WI38 (cell line): ENCODE measurements around the gene C3orf62.

Source experiments
- H3K4me3 ChIP-seq: 2 replicates; pipeline ENCODE4 v1.5.1; 2011; ENCODE audit warnings: low read depth, mild to moderate bottlenecking, control low read depth, low read length
- CTCF ChIP-seq: IDR thresholded peaks from 2 replicates; pipeline ENCODE4 v1.5.1; 2012; ENCODE audit warnings: low read depth, mild to moderate bottlenecking, control low read depth, low read length

Gene C3orf62

DNA sequence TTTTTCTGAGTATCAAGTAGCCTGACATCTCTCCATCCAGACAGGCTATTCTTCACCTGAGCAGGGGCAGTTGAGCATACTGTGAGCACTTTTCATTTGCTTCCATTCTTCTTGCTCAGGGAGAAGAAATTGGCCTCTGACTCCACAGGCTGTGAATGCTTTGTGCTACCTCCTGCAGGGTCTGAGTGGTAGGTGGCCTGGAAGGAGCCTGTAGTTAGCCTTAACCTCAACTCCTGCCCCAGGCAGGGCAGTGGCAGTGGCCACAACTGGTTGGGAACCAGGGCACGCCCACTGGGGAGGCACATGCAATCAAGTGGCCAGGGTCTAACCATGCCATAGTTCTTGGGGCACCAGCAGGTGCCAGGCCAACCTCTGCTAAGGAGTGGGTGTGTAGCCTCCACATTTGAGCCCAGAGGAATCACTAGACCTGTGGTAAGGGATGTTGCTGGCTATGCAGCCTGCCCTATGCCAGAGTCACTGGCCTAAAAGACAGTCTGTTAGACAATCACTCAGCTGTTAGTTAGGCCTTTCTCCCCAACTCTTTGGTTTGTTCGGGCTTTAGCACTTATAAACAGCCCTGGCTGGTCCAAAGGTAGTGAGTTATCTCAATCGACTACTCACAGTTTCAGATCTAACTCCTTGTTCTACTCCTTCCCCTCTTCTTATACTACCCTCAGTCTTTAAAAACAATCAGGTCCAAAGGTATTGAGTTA lies 7.4 kb downstream of the C3orf62 start:
- no peak overlapping the region for H3K4me3 ChIP-seq
- TF ChIP-seq CTCF = no peak

DNA sequence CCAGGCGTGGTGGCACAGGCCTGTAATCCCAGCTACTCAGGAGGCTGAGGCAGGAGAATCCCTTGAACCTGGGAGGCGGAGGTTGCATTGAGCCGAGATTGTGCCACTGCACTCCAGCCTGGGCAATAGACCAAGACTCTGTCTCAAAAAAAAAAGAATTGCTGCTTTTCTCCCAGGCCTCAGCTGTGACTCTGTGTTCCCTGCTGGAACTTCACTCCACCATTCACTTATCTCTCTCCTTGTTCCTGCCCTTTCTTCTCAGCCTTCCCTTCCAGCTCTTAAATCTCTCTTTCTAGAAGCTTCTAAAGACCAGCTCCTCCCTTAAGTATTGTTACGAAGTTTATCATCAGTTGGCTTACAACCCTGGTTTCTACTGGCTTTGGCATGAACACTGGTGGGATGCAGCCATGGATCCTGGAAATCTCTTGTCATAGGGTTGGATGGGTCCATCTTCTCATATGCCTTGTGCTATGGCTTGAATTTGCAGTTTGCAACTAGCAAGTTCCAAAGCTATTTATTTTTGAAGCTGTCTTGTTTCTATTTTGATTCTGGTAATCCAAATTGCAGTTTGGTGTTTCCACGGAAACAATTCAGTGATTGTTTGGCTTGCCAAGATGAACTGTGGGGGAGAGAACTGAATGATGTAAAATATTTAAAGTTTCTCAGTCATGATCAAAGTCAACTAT lies 10.5 kb downstream of the C3orf62 start:
- H3K4me3 ChIP-seq = no peak overlapping the region
- TF ChIP-seq CTCF = no peak

GRCh38 chr3:49265661-49266386 lies 11.2 kb downstream of the C3orf62 start:
- no peak for TF ChIP-seq CTCF
- H3K4me3 ChIP-seq = no peak overlapping the region

GRCh38 chr3:49263159-49263889 lies 13.7 kb downstream of the C3orf62 start:
- H3K4me3 ChIP-seq = no peak overlapping the region
- TF ChIP-seq CTCF = no peak

DNA sequence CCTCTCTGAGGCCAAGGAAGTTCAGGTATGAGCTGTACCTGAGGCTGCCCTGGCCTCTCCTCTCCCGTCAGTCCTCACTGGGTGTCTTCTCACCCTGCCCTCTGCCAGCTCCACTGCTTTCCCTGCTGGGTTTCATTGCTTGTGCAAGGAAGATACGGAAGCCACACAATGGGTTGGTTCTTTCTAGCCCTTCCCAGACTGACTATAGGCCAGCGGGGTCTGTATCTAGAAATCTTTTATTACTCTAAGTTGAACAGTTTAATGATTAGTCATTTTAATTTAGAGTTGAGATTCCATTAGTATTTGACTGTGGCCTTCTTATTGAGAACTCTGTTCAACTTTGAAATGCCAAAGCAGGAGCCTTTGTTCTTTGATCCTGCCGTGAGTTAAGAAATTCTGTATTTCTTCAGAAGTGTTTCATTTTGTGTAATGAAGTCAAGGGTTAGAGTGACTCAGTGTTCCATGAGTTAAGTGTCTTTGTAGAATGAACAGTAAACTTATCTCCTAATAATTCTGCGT lies 16.2 kb downstream of the C3orf62 start:
- H3K4me3 ChIP-seq = no peak overlapping the region
- no peak for TF ChIP-seq CTCF

DNA sequence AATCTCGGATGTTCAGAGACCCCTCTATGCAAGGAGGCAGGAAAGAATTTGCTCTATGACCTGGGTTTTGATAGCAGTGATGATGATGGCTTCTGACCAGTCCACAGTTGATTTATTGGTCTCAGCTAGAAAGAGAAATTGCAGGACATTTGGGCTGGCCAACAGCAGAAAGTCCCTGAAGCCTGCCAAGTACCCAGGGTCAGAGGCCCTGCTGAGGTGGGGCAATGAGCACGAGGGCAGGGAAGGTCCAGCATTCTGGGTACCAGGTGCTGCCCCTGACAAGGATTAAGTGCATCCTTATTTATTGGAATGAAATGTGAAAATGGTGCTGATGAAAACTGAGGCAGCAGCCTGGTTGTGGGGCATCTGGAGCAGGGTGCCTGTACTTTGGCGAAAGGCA lies 19.8 kb downstream of the C3orf62 start:
- no peak for TF ChIP-seq CTCF
- H3K4me3 ChIP-seq = no peak overlapping the region
